Loucy (cell line): ENCODE results near the gene CATSPERD.

ENCODE experiments used
- H2AFZ ChIP-seq: fragments of 200-600 bp; sonication (generic); 2 replicates; pipeline ENCODE4 v1.6.0; 2016; ENCODE audit warnings: antibody characterized with exemption, mild to moderate bottlenecking, low read length, moderate library complexity
- H3F3A ChIP-seq: fragments of 200-600 bp; 2 replicates; pipeline ENCODE4 v1.6.0; 2016; ENCODE audit warnings: antibody characterized with exemption, low read depth, mild to moderate bottlenecking
- H3K27me3 ChIP-seq: fragments of 200-600 bp; sonication (generic); 2 replicates; pipeline ENCODE4 v1.6.1; 2014; ENCODE audit warnings: low read length, mild to moderate bottlenecking; ENCODE audit not compliant: insufficient read depth, poor library complexity, severe bottlenecking
- H3K36me3 ChIP-seq: fragments of 200-600 bp; sonication (generic); 2 replicates; pipeline ENCODE4 v1.6.1; 2016; ENCODE audit warnings: low read length; ENCODE audit not compliant: insufficient read depth
- H3K4me1 ChIP-seq: fragments of 200-600 bp; sonication (generic); 2 replicates; pipeline ENCODE4 v1.5.1; 2014; ENCODE audit warnings: low read length, mild to moderate bottlenecking; ENCODE audit not compliant: insufficient read depth, poor library complexity, severe bottlenecking
- H3K4me2 ChIP-seq: fragments of 200-600 bp; sonication (generic); 2 replicates; pipeline ENCODE4 v1.6.0; 2014; ENCODE audit warnings: antibody characterized with exemption, low read length, low read depth, mild to moderate bottlenecking; ENCODE audit not compliant: poor library complexity, severe bottlenecking
- H3K4me3 ChIP-seq: fragments of 200-600 bp; sonication (generic); 2 replicates; pipeline ENCODE4 v1.5.1; 2014; ENCODE audit warnings: low read length, mild to moderate bottlenecking, mixed read lengths; ENCODE audit not compliant: poor library complexity, severe bottlenecking
- H3K79me2 ChIP-seq: fragments of 200-600 bp; sonication (generic); 2 replicates; pipeline ENCODE4 v1.6.1; 2014; ENCODE audit warnings: low read length; ENCODE audit not compliant: insufficient read depth
- H3K9ac ChIP-seq: fragments of 200-600 bp; sonication (generic); 2 replicates; pipeline ENCODE4 v1.6.0; 2014; ENCODE audit warnings: mild to moderate bottlenecking, low read depth, low read length, moderate library complexity; ENCODE audit not compliant: poor library complexity, severe bottlenecking
- H3K9me2 ChIP-seq: fragments of 200-600 bp; sonication (generic); replicated peaks from 2 replicates; pipeline ENCODE4 v1.6.1; 2016; ENCODE audit warnings: low read depth, low read length, mixed read lengths
- H3K9me3 ChIP-seq: fragments of 200-600 bp; sonication (generic); 2 replicates; pipeline ENCODE4 v1.6.1; 2014; ENCODE audit warnings: mild to moderate bottlenecking, antibody characterized with exemption, low read length, low read depth; ENCODE audit not compliant: insufficient read depth
- H4K20me1 ChIP-seq: fragments of 200-600 bp; sonication (generic); 2 replicates; pipeline ENCODE4 v1.6.0; 2014; ENCODE audit warnings: antibody characterized with exemption, low read length, mild to moderate bottlenecking; ENCODE audit not compliant: insufficient read depth, poor library complexity, severe bottlenecking
- EZH2phosphoT487 ChIP-seq: fragments of 200-600 bp; IDR thresholded peaks from 2 replicates; pipeline ENCODE4 v1.6.1; 2018; ENCODE audit warnings: antibody characterized with exemption, mild to moderate bottlenecking, moderate library complexity, borderline replicate concordance
- TF ChIP-seq, protein P1 (sequence below): fragments of 200-600 bp; sonication (generic); conservative IDR thresholded peaks from 2 replicates; pipeline ENCODE4 v1.5.1; 2014; ENCODE audit warnings: mild to moderate bottlenecking, antibody characterized with exemption, low read length

CATSPERD gene

DNA sequence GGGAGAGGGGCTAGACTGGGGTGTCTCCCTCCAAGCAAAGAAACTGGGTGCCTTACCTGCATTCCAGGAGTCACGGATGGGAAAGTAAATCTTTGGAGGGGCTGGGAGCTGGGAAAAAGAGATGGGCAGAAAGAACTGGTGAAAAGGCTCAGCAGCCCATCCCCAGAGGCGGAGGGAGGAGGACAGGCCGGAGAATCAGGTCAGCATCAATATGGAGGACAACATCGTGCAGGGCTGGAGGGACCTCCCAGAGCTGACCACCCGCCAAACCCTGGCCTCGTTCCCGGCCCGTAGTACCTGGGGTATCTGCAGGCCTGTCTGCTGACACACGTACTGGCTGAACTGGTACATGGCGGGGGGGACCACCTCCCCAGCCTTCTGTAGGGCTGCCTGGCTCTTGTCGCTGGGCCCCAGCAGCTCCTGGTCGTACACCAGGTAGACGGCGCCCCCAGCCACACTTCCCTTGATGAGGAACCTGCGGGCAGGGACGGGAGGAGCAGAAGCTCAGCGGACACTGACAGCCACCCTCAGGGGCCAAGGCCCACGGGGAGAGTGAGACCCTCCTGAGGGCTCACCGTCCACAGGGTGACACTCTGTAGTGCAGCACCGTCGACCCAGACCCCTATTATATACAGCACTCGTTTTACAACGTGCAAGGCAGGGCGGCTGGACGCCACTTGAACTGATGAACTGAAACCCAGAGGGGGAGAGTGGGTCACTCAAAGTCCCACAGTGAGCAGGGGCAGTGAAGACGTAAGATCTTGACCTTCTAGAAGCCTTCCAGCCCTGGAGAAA is 41.0 kb upstream of the CATSPERD start:
- Histone ChIP-seq H3K9ac (peak overlapping the region; percentile 94), H3F3A (no peaks in the 10 kb centered on the region), H2AFZ (peak overlapping the region; percentile 97), H3K27me3 (no peaks in the 10 kb centered on the region), H3K4me2 (peak overlapping the region; percentile 94), H3K9me3 (no peaks in the 10 kb centered on the region), H3K36me3 (no peaks in the 10 kb centered on the region), H3K4me1 (no peaks in the 10 kb centered on the region), H3K9me2 (no peaks in the 10 kb centered on the region), H3K79me2 (peaks cover 7% of the 10 kb centered on the region; the same call in 1 of the 2 replicates), H4K20me1 (no peaks in the 10 kb centered on the region), H3K4me3 (peak overlapping the region; percentile 100)
- no peak for TF ChIP-seq EZH2phosphoT487
- TF ChIP-seq, protein P1, sequence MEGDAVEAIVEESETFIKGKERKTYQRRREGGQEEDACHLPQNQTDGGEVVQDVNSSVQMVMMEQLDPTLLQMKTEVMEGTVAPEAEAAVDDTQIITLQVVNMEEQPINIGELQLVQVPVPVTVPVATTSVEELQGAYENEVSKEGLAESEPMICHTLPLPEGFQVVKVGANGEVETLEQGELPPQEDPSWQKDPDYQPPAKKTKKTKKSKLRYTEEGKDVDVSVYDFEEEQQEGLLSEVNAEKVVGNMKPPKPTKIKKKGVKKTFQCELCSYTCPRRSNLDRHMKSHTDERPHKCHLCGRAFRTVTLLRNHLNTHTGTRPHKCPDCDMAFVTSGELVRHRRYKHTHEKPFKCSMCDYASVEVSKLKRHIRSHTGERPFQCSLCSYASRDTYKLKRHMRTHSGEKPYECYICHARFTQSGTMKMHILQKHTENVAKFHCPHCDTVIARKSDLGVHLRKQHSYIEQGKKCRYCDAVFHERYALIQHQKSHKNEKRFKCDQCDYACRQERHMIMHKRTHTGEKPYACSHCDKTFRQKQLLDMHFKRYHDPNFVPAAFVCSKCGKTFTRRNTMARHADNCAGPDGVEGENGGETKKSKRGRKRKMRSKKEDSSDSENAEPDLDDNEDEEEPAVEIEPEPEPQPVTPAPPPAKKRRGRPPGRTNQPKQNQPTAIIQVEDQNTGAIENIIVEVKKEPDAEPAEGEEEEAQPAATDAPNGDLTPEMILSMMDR: no peak

- H4K20me1 ChIP-seq: no peaks in the 10 kb centered on the region
- H3K9me3 ChIP-seq: no peaks in the 10 kb centered on the region
- no peaks in the 10 kb centered on the region for H3K27me3 ChIP-seq
- H3K36me3 ChIP-seq: no peaks in the 10 kb centered on the region
- TF ChIP-seq EZH2phosphoT487: no peak
- TF ChIP-seq, protein P1: no peak
- H3F3A ChIP-seq: no peaks in the 10 kb centered on the region
- peak overlapping the region; percentile 97 for H2AFZ ChIP-seq
- no peaks in the 10 kb centered on the region for H3K4me1 ChIP-seq
- no peaks in the 10 kb centered on the region for H3K9me2 ChIP-seq
- peak overlapping the region; percentile 100 for H3K4me3 ChIP-seq
- H3K79me2 ChIP-seq: peaks cover 7% of the 10 kb centered on the region; the same call in 1 of the 2 replicates
- H3K4me2 ChIP-seq: peak overlapping the region; percentile 94
- H3K9ac ChIP-seq: peak overlapping the region; percentile 94
These were observed 40.4 kb upstream of the CATSPERD start for GRCh38 chr19:5680084-5680436.

DNA sequence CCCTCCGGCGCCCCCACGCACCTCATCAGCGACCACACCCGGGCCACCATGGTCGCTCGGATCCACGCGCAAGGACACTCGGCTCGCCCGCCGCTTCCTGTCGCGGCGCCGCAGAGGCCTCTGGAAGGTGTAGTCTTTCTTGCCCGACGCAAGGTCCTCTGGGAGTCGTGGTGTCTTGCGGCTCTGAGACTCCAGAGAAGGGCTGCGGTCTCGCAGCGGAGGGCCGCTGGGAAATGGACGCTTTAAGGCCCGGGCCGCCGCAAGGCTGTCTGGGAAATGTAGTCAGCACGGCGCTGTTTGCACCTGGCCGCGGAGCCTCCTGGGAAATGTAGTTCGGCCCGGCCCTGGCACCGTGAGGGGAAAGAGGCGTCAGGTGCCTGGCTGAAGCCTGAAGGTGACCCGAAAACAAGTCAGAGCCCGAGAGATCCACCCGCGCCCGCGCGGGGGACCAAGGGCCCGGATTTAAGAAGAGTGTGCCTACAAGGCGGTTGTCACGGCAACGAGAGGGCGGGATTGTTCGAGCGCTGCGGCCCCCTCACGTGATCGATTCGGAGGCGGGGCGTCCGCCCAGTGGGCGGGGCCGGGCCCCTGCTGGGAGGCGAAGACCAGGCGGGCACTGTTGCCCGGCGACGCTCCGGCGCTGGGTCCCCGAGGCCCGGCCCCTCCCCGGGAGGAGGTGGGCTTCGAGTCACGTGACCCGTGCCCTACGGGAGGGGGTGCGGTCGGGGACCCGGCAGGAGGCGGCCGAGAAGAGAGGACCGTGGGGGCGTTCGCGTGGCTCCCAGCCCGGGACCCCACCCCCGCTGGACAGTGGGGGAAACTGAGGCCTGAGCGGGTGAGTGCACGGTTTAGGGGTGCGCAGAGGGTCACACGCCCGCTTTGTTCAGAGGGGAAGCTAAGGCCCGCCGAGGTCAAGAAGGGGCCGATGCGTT is 39.7 kb upstream of the CATSPERD start, which contains the start of the genes HSD11B1L and MICOS13:
Gene HSD11B1L, plus strand, starts transcription at position 591 of the 932 bp plus-strand sequence. CDS start 3,806 bp downstream, outside the sequence.
Gene MICOS13, minus strand, starts transcription at position 80 of the 932 bp plus-strand sequence. Its CDS starts 30 bp downstream, at position 50.
- Histone ChIP-seq H3K9me3 (no peaks in the 10 kb centered on the region), H4K20me1 (no peaks in the 10 kb centered on the region), H3K4me2 (peak within 1 kb of the TSS; percentile 94), H3K4me1 (no peaks in the 10 kb centered on the region), H3F3A (no peaks in the 10 kb centered on the region), H3K4me3 (peak within 1 kb of the TSS; percentile 100), H3K36me3 (no peaks in the 10 kb centered on the region), H3K9ac (peak within 1 kb of the TSS; percentile 94), H3K79me2 (peaks cover 7% of the 10 kb centered on the region; the same call in 1 of the 2 replicates), H3K9me2 (no peaks in the 10 kb centered on the region), H2AFZ (peak within 1 kb of the TSS; percentile 97), H3K27me3 (no peaks in the 10 kb centered on the region)
- no peak for TF ChIP-seq EZH2phosphoT487
- TF ChIP-seq, protein P1: no peak
